Gastroesophageal sphincter (tissue), 3 donors: ENCODE results near the gene NRXN3.

ENCODE experiments used
- CTCF ChIP-seq, 4 experiments: fragments of 200-600 bp in 2 of 4; fragments of 450-650 bp in 2 of 4; sonication (generic) in 1 of 4; IDR thresholded peaks; one replicate each; pipeline ENCODE4 v1.5.1; 2017 to 2019; ENCODE audit warnings: antibody characterized with exemption in 4 of 4, mild to moderate bottlenecking in 2 of 4, moderate library complexity in 2 of 4
- EP300 ChIP-seq: sonication (generic); formaldehyde crosslinking; IDR thresholded peaks from one replicate; pipeline ENCODE4 v1.6.1; 2017; ENCODE audit warnings: antibody characterized with exemption, mild to moderate bottlenecking
- POLR2A ChIP-seq, 2 donors: fragments of 450-650 bp; IDR thresholded peaks; one replicate each; pipeline ENCODE4 v1.6.1; 2017; ENCODE audit warnings: antibody characterized with exemption in 2 of 2, mild to moderate bottlenecking in 2 of 2, moderate library complexity in 1 of 2

DNA sequence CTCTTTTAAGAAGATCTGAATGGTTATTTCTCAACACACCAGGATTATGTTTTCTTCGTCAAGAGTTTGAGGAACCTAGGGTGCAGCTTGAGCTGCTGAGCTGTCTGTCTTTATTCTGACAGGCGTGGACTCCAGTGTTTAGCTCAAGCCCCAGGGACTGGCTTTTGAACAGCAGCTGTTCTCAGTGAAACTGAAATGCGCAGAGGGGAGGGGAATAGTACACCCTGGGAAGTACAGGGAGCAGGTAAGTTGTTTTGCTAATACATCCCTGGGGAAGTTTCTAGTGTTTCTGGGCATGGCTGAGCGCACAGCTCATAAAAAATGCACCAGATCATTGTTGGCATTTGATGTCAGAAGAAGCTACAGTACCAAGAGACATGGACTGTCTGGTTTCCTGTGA is 1381.3 kb downstream of the NRXN3 start:
- TF ChIP-seq EP300, result no peak
- TF ChIP-seq POLR2A (IDR thresholded peaks at IDR 0.05), result no peak
- no peak for TF ChIP-seq CTCF (IDR thresholded peaks at IDR 0.05)
